ENCODE measurements around the gene C8B.

C8B gene

GRCh38 chr1:56897150-56898004, 68.4 kb downstream of the C8B start:
- FAIRE-seq: no peak

- no peak for FAIRE-seq
Observed at GRCh38 chr1:56894014-56894413, 71.8 kb downstream of the C8B start.

- FAIRE-seq: no peak
Observed at GRCh38 chr1:56890229-56890628, 75.6 kb downstream of the C8B start.

GRCh38 chr1:56881417-56881816, 84.4 kb downstream of the C8B start:
- no peak for FAIRE-seq

GRCh38 chr1:56880774-56881173, 85.0 kb downstream of the C8B start:
- no peak for FAIRE-seq

Data from A204.1 (cell line).